B cell (primary cell): Measurements from ENCODE around the gene CCDC106. TPM values are rescaled to one million over a fixed set of nuclear protein-coding genes. Genes with fewer than 3 reads are reported as not detected.

Experiments used
- ATAC-seq: fragments of 200-7000 bp; cut with Tn5 transposase; one replicate; pipeline ENCODE4 v1.10.0; 2021; ENCODE audit warnings: low read depth, mild to moderate bottlenecking, moderate number of reproducible peaks, moderate library complexity
- CTCF ChIA-PET: fragments of 350-600 bp; sonication (Branson Sonifier 250); formaldehyde crosslinking; loops from one replicate; lab custom pipeline; 2021; ENCODE audit warnings: antibody characterized with exemption, inconsistent platforms; lab: Charles Lee
- POLR2A ChIA-PET: fragments of 350-600 bp; sonication (Branson Sonifier 250); formaldehyde crosslinking; loops from one replicate; lab custom pipeline; 2021; ENCODE audit warnings: antibody characterized with exemption; lab: Charles Lee
- DNase-seq: peaks from one replicate; pipeline ENCODE4 v3.0.0; 2013
- H2AFZ ChIP-seq: 2 replicates; pipeline ENCODE4 v1.6.1; 2012; ENCODE audit warnings: mild to moderate bottlenecking, low read depth, low read length; ENCODE audit not compliant: insufficient read depth, poor library complexity, severe bottlenecking
- H3K27ac ChIP-seq, 2 donors: 1 replicate in 1 of 2; 2 replicates in 1 of 2; pipeline ENCODE4 v1.5.1; 2012 to 2013; ENCODE audit warnings: low read length in 2 of 2, mild to moderate bottlenecking in 2 of 2, moderate library complexity in 1 of 2
- H3K27me3 ChIP-seq, 4 experiments: fragments of 200-600 bp in 1 of 4; sonication (generic) in 1 of 4; replicated peaks in 1 of 4; 1 replicate in 2 of 4; 2 replicates in 2 of 4; pipeline versions ENCODE4 v1.6.1 to v1.7.0; 2013 to 2016; ENCODE audit warnings: low read length in 3 of 4, mild to moderate bottlenecking in 2 of 4, mixed read lengths in 1 of 4, moderate library complexity in 1 of 4; ENCODE audit not compliant: insufficient read depth in 4 of 4, control insufficient read depth in 3 of 4; ENCODE audit errors: control extremely low read depth in 1 of 4
- H3K36me3 ChIP-seq, 2 experiments: replicated peaks in 1 of 2; 1 replicate in 1 of 2; 2 replicates in 1 of 2; pipeline versions ENCODE4 v1.6.1 to v1.7.1; 2013; ENCODE audit warnings: low read length in 1 of 2; ENCODE audit not compliant: insufficient read depth in 2 of 2, control insufficient read depth in 1 of 2; ENCODE audit errors: control extremely low read depth in 1 of 2, extremely low read depth in 1 of 2
- H3K4me1 ChIP-seq, 2 donors: fragments of 200-600 bp in 1 of 2; sonication (generic) in 1 of 2; 1 replicate in 1 of 2; 2 replicates in 1 of 2; pipeline versions ENCODE4 v1.5.1 to v1.6.1; 2013 to 2017; ENCODE audit warnings: low read length in 2 of 2; ENCODE audit not compliant: control insufficient read depth in 2 of 2, insufficient read depth in 2 of 2
- H3K4me2 ChIP-seq: replicated peaks from 2 replicates; pipeline ENCODE3; 2012; ENCODE audit warnings: mild to moderate bottlenecking, low read depth, low read length; ENCODE audit not compliant: poor library complexity, severe bottlenecking
- H3K4me3 ChIP-seq, 5 experiments: fragments of 200-600 bp in 1 of 5; sonication (generic) in 1 of 5; 1 replicate in 3 of 5; 2 replicates in 2 of 5; pipeline versions ENCODE4 v1.5.1 to v1.7.0; 2011 to 2016; ENCODE audit warnings: low read length in 4 of 5, mild to moderate bottlenecking in 4 of 5, low read depth in 2 of 5, control low read depth in 1 of 5, moderate library complexity in 1 of 5; ENCODE audit not compliant: insufficient read depth in 1 of 5; ENCODE audit errors: control extremely low read depth in 1 of 5, extremely low read depth in 1 of 5
- H3K79me2 ChIP-seq: fragments of 200-600 bp; sonication (generic); one replicate; pipeline ENCODE4 v1.6.0; 2016; ENCODE audit warnings: low read length; ENCODE audit not compliant: control insufficient read depth, insufficient read depth
- H3K9ac ChIP-seq: fragments of 200-600 bp; sonication (generic); 2 replicates; pipeline ENCODE4 v1.6.1; 2017; ENCODE audit warnings: mild to moderate bottlenecking, low read length, moderate library complexity
- H3K9me3 ChIP-seq, 3 donors: one replicate each; pipeline versions ENCODE4 v1.6.1 to v1.7.1; 2013; ENCODE audit warnings: low read length in 2 of 3; ENCODE audit not compliant: control insufficient read depth in 2 of 3, insufficient read depth in 1 of 3; ENCODE audit errors: control extremely low read depth in 1 of 3
- H4K20me1 ChIP-seq: 2 replicates; pipeline ENCODE4 v1.6.0; 2012; ENCODE audit warnings: mild to moderate bottlenecking, low read length; ENCODE audit not compliant: insufficient read depth, control insufficient read depth, poor library complexity, severe bottlenecking
- H3K27ac Mint-ChIP-seq: one replicate; pipeline ENCODE4 v1.8.0; 2021; ENCODE audit warnings: mixed read lengths
- H3K27me3 Mint-ChIP-seq: one replicate; pipeline ENCODE4 v1.8.0; 2021; ENCODE audit warnings: mixed read lengths
- H3K4me1 Mint-ChIP-seq: one replicate; pipeline ENCODE4 v1.8.0; 2021; ENCODE audit warnings: mixed read lengths
- H3K4me3 Mint-ChIP-seq: one replicate; pipeline ENCODE4 v1.8.0; 2021; ENCODE audit warnings: mixed read lengths
- H3K9me3 Mint-ChIP-seq: one replicate; pipeline ENCODE4 v1.8.0; 2022; ENCODE audit warnings: mixed read lengths; ENCODE audit not compliant: insufficient read depth
- EZH2 ChIP-seq: IDR thresholded peaks from 2 replicates; pipeline ENCODE4 v1.6.1; 2012; ENCODE audit warnings: borderline replicate concordance, low read depth, mild to moderate bottlenecking, moderate library complexity, low read length; ENCODE audit not compliant: insufficient read depth, poor library complexity, severe bottlenecking
- WGBS: methylation state at CpG from one replicate; pipeline ENCODE4 v1.1.5; 2013; ENCODE audit warnings: missing lambda C conversion rate; ENCODE audit not compliant: insufficient coverage; 5-methylcytosine and 5-hydroxymethylcytosine counted together
- intact Hi-C: fragments of 100-400 bp; cut with micrococcal nuclease; formaldehyde crosslinking; loops from one replicate; pipeline ENCODE4 v1.10.0; 2022
- polyA plus RNA-seq: library from polyadenylated mRNA; depleted of rRNA; stranded (reverse); fragments of >200 nt; gene quantifications from 2 replicates; pipeline ENCODE4 v1.2.3, GENCODE V29; 2012
- total RNA-seq, 2 donors: library from RNA; stranded (reverse); fragments of 120-200 nt in 1 of 2; gene quantifications; 1 replicate in 1 of 2; 2 replicates in 1 of 2; pipeline versions ENCODE4 v1.2.3 to v1.2.4, GENCODE V29; 2013 to 2022
- TF ChIP-seq, protein P1 (sequence below): fragments of 200-600 bp; IDR thresholded peaks from one replicate; pipeline ENCODE4 v1.8.0; 2022; ENCODE audit warnings: antibody characterized with exemption, mild to moderate bottlenecking

CCDC106 gene
- total and polyA plus RNA-seq, 2 donors (not counting 1 experiment from before 2014, with no cell fraction given) = 25.2 to 52.1 TPM

DNA sequence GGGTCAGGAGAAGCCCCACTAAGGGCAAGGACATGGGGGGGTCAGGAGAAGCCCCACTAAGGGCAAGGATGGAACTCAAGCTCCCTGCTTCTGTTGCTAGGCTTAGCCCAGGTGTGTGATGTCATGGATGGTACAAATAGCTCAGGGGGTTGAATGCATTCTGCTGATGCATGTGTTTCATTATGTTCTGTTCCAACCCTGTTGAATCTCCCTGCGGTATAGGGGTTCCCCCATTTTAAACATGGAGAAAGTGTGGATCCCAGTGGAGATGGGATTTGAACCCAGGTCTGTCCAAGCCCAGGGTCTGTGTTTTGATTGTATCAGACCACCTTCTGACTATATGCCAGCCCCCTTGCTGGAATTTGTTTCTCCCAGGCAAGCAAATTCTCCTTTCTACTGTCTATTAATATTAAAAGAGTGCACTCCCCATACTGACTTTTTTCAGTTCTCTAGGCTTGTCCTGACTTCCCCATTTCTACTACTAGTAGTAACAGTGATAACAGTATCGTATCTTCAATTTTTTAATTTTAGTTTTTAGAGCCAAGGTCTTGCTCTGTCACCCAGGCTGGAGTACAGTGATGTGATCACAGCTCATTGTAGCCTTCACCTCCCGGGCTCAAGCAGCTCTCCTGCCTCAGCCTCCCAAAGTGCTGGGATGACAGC, 35.9 kb upstream of the CCDC106 start:
- intact Hi-C loops = no loop called here
- no peak for TF ChIP-seq EZH2
- TF ChIP-seq, protein P1, sequence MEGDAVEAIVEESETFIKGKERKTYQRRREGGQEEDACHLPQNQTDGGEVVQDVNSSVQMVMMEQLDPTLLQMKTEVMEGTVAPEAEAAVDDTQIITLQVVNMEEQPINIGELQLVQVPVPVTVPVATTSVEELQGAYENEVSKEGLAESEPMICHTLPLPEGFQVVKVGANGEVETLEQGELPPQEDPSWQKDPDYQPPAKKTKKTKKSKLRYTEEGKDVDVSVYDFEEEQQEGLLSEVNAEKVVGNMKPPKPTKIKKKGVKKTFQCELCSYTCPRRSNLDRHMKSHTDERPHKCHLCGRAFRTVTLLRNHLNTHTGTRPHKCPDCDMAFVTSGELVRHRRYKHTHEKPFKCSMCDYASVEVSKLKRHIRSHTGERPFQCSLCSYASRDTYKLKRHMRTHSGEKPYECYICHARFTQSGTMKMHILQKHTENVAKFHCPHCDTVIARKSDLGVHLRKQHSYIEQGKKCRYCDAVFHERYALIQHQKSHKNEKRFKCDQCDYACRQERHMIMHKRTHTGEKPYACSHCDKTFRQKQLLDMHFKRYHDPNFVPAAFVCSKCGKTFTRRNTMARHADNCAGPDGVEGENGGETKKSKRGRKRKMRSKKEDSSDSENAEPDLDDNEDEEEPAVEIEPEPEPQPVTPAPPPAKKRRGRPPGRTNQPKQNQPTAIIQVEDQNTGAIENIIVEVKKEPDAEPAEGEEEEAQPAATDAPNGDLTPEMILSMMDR = no peak
- Histone ChIP-seq H3K9ac (no peak overlapping the region), H3K4me1 (peaks cover 14 to 18% of the 10 kb centered on the region in 2 donors), H3K27ac (peak overlapping the region; percentile 58 to 70), H2AFZ (no peak overlapping the region), H3K36me3 (peaks cover 0 to 23% of the 10 kb centered on the region in 2 experiments), H3K79me2 (peaks cover 64% of the 10 kb centered on the region), H3K4me3 (no peak overlapping the region), H3K4me2 (peak overlapping the region; percentile 20), H3K27me3 (no peaks in the 10 kb centered on the region), H3K9me3 (no peaks in the 10 kb centered on the region), H4K20me1 (peaks cover 40% of the 10 kb centered on the region)
- peaks cover 48% of the 10 kb centered on the region for H3K4me1 Mint-ChIP-seq
- WGBS = 46% methylated on average over 3 of the region's 3 CpGs
- no peaks in the 10 kb centered on the region for H3K9me3 Mint-ChIP-seq
- CTCF ChIA-PET = interaction anchor here (0.6 to 4.9 kb wide), 2 partner anchors 20 to 96 kb away, joined by 3 to 21 read pairs; no protein-coding TSS in a partner anchor
- H3K4me3 Mint-ChIP-seq = no peak overlapping the region
- H3K27ac Mint-ChIP-seq = peak overlapping the region; percentile 18
- ATAC-seq (peak; percentile 54), DNase-seq (peak; percentile 38)
- H3K27me3 Mint-ChIP-seq = no peaks in the 10 kb centered on the region
- POLR2A ChIA-PET = interaction anchor here (1.0 kb wide), 1 partner anchor 13 kb away, joined by 3 read pairs; the partner anchor contains the start of gene FIZ1

DNA sequence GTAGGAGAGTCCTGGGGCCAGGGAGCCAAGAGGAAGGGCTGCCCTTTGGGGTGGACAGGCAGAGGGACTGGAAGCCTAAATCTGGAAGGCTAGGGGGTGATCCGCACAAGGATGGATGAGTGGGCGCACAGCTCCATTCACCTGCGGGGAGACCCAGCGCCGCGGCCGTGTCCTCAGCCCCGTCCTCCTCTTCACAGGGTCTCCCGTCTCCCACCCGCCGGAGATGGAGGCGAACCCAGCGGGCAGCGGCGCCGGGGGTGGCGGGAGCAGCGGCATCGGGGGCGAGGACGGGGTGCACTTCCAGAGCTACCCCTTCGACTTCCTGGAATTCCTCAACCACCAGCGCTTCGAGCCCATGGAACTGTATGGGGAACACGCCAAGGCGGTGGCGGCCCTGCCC, 34.6 kb upstream of the CCDC106 start:
- H4K20me1 ChIP-seq = peaks cover 40% of the 10 kb centered on the region
- H3K27me3 Mint-ChIP-seq = no peaks in the 10 kb centered on the region
- no peak for ATAC-seq
- no peak for DNase-seq
- no peak overlapping the region for H3K4me3 Mint-ChIP-seq
- H3K4me2 ChIP-seq = no peak overlapping the region
- intact Hi-C loops = no loop called here
- H3K27me3 ChIP-seq = no peaks in the 10 kb centered on the region
- H3K36me3 ChIP-seq = peaks cover 0 to 25% of the 10 kb centered on the region in 2 experiments
- CTCF ChIA-PET = no interaction called here
- no peak overlapping the region for H2AFZ ChIP-seq
- H3K9me3 ChIP-seq = no peaks in the 10 kb centered on the region
- POLR2A ChIA-PET = interaction anchor here (0.8 kb wide), 1 partner anchor 11 kb away, joined by 5 read pairs; the partner anchor contains the start of gene ZNF784
- WGBS = 98% methylated on average over 16 of the region's 27 CpGs
- peaks cover 39% of the 10 kb centered on the region for H3K4me1 Mint-ChIP-seq
- H3K4me1 ChIP-seq = peaks cover 14 to 18% of the 10 kb centered on the region in 2 donors
- no peak overlapping the region for H3K27ac Mint-ChIP-seq
- TF ChIP-seq, protein P1 = no peak
- TF ChIP-seq EZH2 = no peak
- H3K4me3 ChIP-seq = no peak overlapping the region
- H3K9ac ChIP-seq = no peak overlapping the region
- peak overlapping the region in 1 of 2 donors; percentile 70 for H3K27ac ChIP-seq
- H3K79me2 ChIP-seq = peaks cover 59% of the 10 kb centered on the region
- H3K9me3 Mint-ChIP-seq = no peaks in the 10 kb centered on the region
